Rectal smooth muscle tissue (tissue), 1 donor: ENCODE data around the gene CDK4.

Experiments
- H3K27ac ChIP-seq: one replicate; pipeline ENCODE4 v1.7.0; 2013; ENCODE audit warnings: low read depth, low read length, inconsistent platforms
- H3K27me3 ChIP-seq: one replicate; pipeline ENCODE4 v1.7.0; 2013; ENCODE audit warnings: low read length; ENCODE audit not compliant: control insufficient read depth, insufficient read depth
- H3K36me3 ChIP-seq: one replicate; pipeline ENCODE4 v1.7.0; 2013; ENCODE audit warnings: low read length; ENCODE audit not compliant: control insufficient read depth, insufficient read depth
- H3K4me1 ChIP-seq: one replicate; pipeline ENCODE4 v1.7.0; 2013; ENCODE audit warnings: low read length; ENCODE audit not compliant: control insufficient read depth, insufficient read depth
- H3K4me3 ChIP-seq: one replicate; pipeline ENCODE4 v1.7.0; 2013; ENCODE audit warnings: low read length
- H3K9ac ChIP-seq: one replicate; pipeline ENCODE4 v1.7.0; 2013; ENCODE audit warnings: low read length

Gene CDK4

GRCh38 chr12:57759360-57759980 lies 7.4 kb upstream of the CDK4 start:
- no peak overlapping the region for H3K27ac ChIP-seq
- no peak overlapping the region for H3K4me3 ChIP-seq
- H3K4me1 ChIP-seq = peaks cover 1% of the 10 kb centered on the region
- H3K27me3 ChIP-seq = peaks cover 8% of the 10 kb centered on the region
- no peak overlapping the region for H3K9ac ChIP-seq
- peaks cover 6% of the 10 kb centered on the region for H3K36me3 ChIP-seq

- Histone ChIP-seq H3K9ac (no peak overlapping the region), H3K27me3 (peaks cover 1% of the 10 kb centered on the region), H3K36me3 (peaks cover 6% of the 10 kb centered on the region), H3K4me1 (peaks cover 4% of the 10 kb centered on the region), H3K4me3 (no peak overlapping the region), H3K27ac (no peak overlapping the region)
These were observed 6.6 kb upstream of the CDK4 start for GRCh38 chr12:57758552-57759359.

GRCh38 chr12:57757771-57758170 lies 5.7 kb upstream of the CDK4 start:
- Histone ChIP-seq H3K36me3 (peaks cover 6% of the 10 kb centered on the region), H3K4me3 (no peak overlapping the region), H3K27ac (no peak overlapping the region), H3K27me3 (no peaks in the 10 kb centered on the region), H3K4me1 (peaks cover 5% of the 10 kb centered on the region), H3K9ac (no peak overlapping the region)

GRCh38 chr12:57756406-57757341 lies 4.6 kb upstream of the CDK4 start:
- H3K27ac ChIP-seq = no peak overlapping the region
- H3K9ac ChIP-seq = no peak overlapping the region
- no peak overlapping the region for H3K4me3 ChIP-seq
- peaks cover 6% of the 10 kb centered on the region for H3K36me3 ChIP-seq
- H3K27me3 ChIP-seq = no peaks in the 10 kb centered on the region
- H3K4me1 ChIP-seq = peaks cover 8% of the 10 kb centered on the region

- Histone ChIP-seq H3K4me1 (peaks cover 15% of the 10 kb centered on the region), H3K27me3 (no peaks in the 10 kb centered on the region), H3K27ac (no peak overlapping the region), H3K36me3 (peaks cover 6% of the 10 kb centered on the region), H3K9ac (no peak overlapping the region), H3K4me3 (peak overlapping the region; percentile 63)
These were observed 3.6 kb upstream of the CDK4 start for GRCh38 chr12:57755454-57756372.

GRCh38 chr12:57755194-57755453 lies 3.0 kb upstream of the CDK4 start:
- Histone ChIP-seq H3K27me3 (no peaks in the 10 kb centered on the region), H3K27ac (no peak overlapping the region), H3K9ac (no peak overlapping the region), H3K4me1 (peaks cover 15% of the 10 kb centered on the region), H3K36me3 (peaks cover 10% of the 10 kb centered on the region), H3K4me3 (peak overlapping the region; percentile 48)

GRCh38 chr12:57754411-57755193 lies 2.5 kb upstream of the CDK4 start, which contains the start of gene MARCHF9:
Gene MARCHF9, plus strand, starts transcription at chr12:57755103. Its CDS starts 426 bp downstream, at chr12:57755529.
- Histone ChIP-seq H3K4me3 (peak within 1 kb of the TSS; percentile 73), H3K36me3 (peaks cover 8% of the 10 kb centered on the region), H3K27ac (no peak within 1 kb of the TSS), H3K27me3 (no peaks in the 10 kb centered on the region), H3K9ac (no peak within 1 kb of the TSS), H3K4me1 (peaks cover 15% of the 10 kb centered on the region)

GRCh38 chr12:57753756-57754337 lies 1.7 kb upstream of the CDK4 start:
- Histone ChIP-seq H3K27ac (no peak overlapping the region), H3K9ac (no peak overlapping the region), H3K4me3 (no peak overlapping the region), H3K4me1 (peaks cover 15% of the 10 kb centered on the region), H3K36me3 (peaks cover 11% of the 10 kb centered on the region), H3K27me3 (no peaks in the 10 kb centered on the region)

GRCh38 chr12:57752668-57753000 lies 524 bp upstream of the CDK4 start:
- Histone ChIP-seq H3K9ac (no peak overlapping the region), H3K4me3 (peak overlapping the region; percentile 68), H3K27me3 (no peaks in the 10 kb centered on the region), H3K27ac (peak overlapping the region; percentile 22), H3K4me1 (peaks cover 15% of the 10 kb centered on the region), H3K36me3 (peaks cover 12% of the 10 kb centered on the region)

GRCh38 chr12:57751432-57751787 lies 700 bp downstream of the CDK4 start:
- Histone ChIP-seq H3K9ac (peak overlapping the region; percentile 70), H3K4me3 (peak overlapping the region; percentile 84), H3K36me3 (peaks cover 17% of the 10 kb centered on the region), H3K27me3 (no peaks in the 10 kb centered on the region), H3K4me1 (peaks cover 15% of the 10 kb centered on the region), H3K27ac (peak overlapping the region; percentile 84)
